Astrocyte (in vitro differentiated cells and primary cell): ENCODE data around the gene AANAT. TPM values are rescaled to one million over a fixed set of nuclear protein-coding genes. Genes with fewer than 3 reads are reported as not detected.
A peak's percentile ranks its signal among the peaks of the same experiment; 100 is the strongest.

Experiments used
- DNase-seq: peaks from one replicate; pipeline ENCODE4 v3.0.0-alpha.2; 2010; ENCODE audit warnings: low read depth
- FAIRE-seq: peaks from 2 replicates; lab custom pipeline; 2011; peaks lifted over from hg19 to GRCh38; lab: Jason Lieb, UNC
- H2AFZ ChIP-seq: 2 replicates; pipeline ENCODE4 v1.6.0; 2012; ENCODE audit warnings: low read depth, low read length, inconsistent platforms
- H3K27ac ChIP-seq: 2 replicates; pipeline ENCODE4 v1.5.1; 2011; ENCODE audit warnings: low read depth, low read length, inconsistent platforms
- H3K27me3 ChIP-seq: 2 replicates; pipeline ENCODE4 v1.6.0; 2011; ENCODE audit warnings: low read length, inconsistent platforms; ENCODE audit not compliant: insufficient read depth
- H3K36me3 ChIP-seq: 2 replicates; pipeline ENCODE4 v1.5.1; 2011; ENCODE audit warnings: low read length, inconsistent platforms; ENCODE audit not compliant: insufficient read depth
- H3K4me1 ChIP-seq: 2 replicates; pipeline ENCODE4 v1.5.1; 2011; ENCODE audit warnings: low read length, inconsistent platforms; ENCODE audit not compliant: insufficient read depth
- H3K4me2 ChIP-seq: 2 replicates; pipeline ENCODE4 v1.6.0; 2012; ENCODE audit warnings: low read length, inconsistent platforms
- H3K4me3 ChIP-seq: 2 replicates; pipeline ENCODE4 v1.5.1; 2011; ENCODE audit warnings: low read depth, mild to moderate bottlenecking, low read length, inconsistent platforms; ENCODE audit not compliant: insufficient read depth
- H3K79me2 ChIP-seq: 2 replicates; pipeline ENCODE4 v1.6.0; 2012; ENCODE audit warnings: mild to moderate bottlenecking, low read length, inconsistent platforms; ENCODE audit not compliant: insufficient read depth
- H3K9ac ChIP-seq: 2 replicates; pipeline ENCODE4 v1.6.0; 2012; ENCODE audit warnings: mild to moderate bottlenecking, low read length, inconsistent platforms
- H3K9me3 ChIP-seq: 2 replicates; pipeline ENCODE4 v1.5.1; 2012; ENCODE audit warnings: low read depth, mild to moderate bottlenecking, low read length, inconsistent platforms; ENCODE audit not compliant: insufficient read depth
- H4K20me1 ChIP-seq: 2 replicates; pipeline ENCODE4 v1.6.0; 2012; ENCODE audit warnings: low read length, inconsistent platforms; ENCODE audit not compliant: insufficient read depth
- H3K27ac Mint-ChIP-seq: one replicate; pipeline ENCODE4 v1.8.0; 2021; ENCODE audit warnings: mild to moderate bottlenecking, mixed read lengths; ENCODE audit not compliant: unreplicated experiment
- H3K27me3 Mint-ChIP-seq: one replicate; pipeline ENCODE4 v1.8.0; 2021; ENCODE audit warnings: low read depth, mixed read lengths; ENCODE audit not compliant: unreplicated experiment
- H3K36me3 Mint-ChIP-seq: one replicate; pipeline ENCODE4 v1.8.0; 2021; ENCODE audit warnings: low read depth, mixed read lengths; ENCODE audit not compliant: unreplicated experiment
- H3K4me1 Mint-ChIP-seq: one replicate; pipeline ENCODE4 v1.8.0; 2021; ENCODE audit warnings: low read depth, mixed read lengths; ENCODE audit not compliant: unreplicated experiment
- H3K4me3 Mint-ChIP-seq: one replicate; pipeline ENCODE4 v1.8.0; 2021; ENCODE audit warnings: mild to moderate bottlenecking, moderate library complexity, mixed read lengths; ENCODE audit not compliant: unreplicated experiment
- H3K9me3 Mint-ChIP-seq: one replicate; pipeline ENCODE4 v1.8.0; 2021; ENCODE audit warnings: mild to moderate bottlenecking, mixed read lengths; ENCODE audit not compliant: unreplicated experiment
- CTCF ChIP-seq: IDR thresholded peaks from 2 replicates; pipeline ENCODE4 v1.5.1; 2011; ENCODE audit warnings: low read depth, mild to moderate bottlenecking, inconsistent platforms, low read length, moderate library complexity; ENCODE audit not compliant: insufficient read depth
- EZH2 ChIP-seq: IDR thresholded peaks from 2 replicates; pipeline ENCODE4 v1.6.1; 2012; ENCODE audit warnings: mild to moderate bottlenecking, low read length, inconsistent platforms; ENCODE audit not compliant: insufficient read depth
- total RNA-seq: library from RNA; stranded (reverse); gene quantifications from 2 replicates; pipeline ENCODE4 v1.2.1, GENCODE V29; 2021

AANAT gene
- total RNA-seq, 1 donor from 2014 or later, result not detected

GRCh38 chr17:76447931-76448652 is 19.3 kb upstream of the AANAT start:
- Histone ChIP-seq H3K27ac (no peak overlapping the region), H3K4me2 (peak overlapping the region; percentile 78), H3K9me3 (no peaks in the 10 kb centered on the region), H3K9ac (peak overlapping the region; percentile 6), H3K79me2 (peaks cover 95% of the 10 kb centered on the region), H3K4me1 (peaks cover 61% of the 10 kb centered on the region), H3K27me3 (no peaks in the 10 kb centered on the region), H3K36me3 (no peaks in the 10 kb centered on the region), H2AFZ (no peak overlapping the region), H4K20me1 (peaks cover 89% of the 10 kb centered on the region), H3K4me3 (no peak overlapping the region)
- no peak for FAIRE-seq
- no peak for TF ChIP-seq CTCF
- no peak for TF ChIP-seq EZH2
- no peaks in the 10 kb centered on the region for H3K9me3 Mint-ChIP-seq
- peak; percentile 34 for DNase-seq
- peaks cover 2% of the 10 kb centered on the region for H3K36me3 Mint-ChIP-seq
- no peak overlapping the region for H3K27ac Mint-ChIP-seq
- peak overlapping the region; percentile 28 for H3K4me3 Mint-ChIP-seq
- peaks cover 63% of the 10 kb centered on the region for H3K4me1 Mint-ChIP-seq
- H3K27me3 Mint-ChIP-seq, result no peaks in the 10 kb centered on the region

DNA sequence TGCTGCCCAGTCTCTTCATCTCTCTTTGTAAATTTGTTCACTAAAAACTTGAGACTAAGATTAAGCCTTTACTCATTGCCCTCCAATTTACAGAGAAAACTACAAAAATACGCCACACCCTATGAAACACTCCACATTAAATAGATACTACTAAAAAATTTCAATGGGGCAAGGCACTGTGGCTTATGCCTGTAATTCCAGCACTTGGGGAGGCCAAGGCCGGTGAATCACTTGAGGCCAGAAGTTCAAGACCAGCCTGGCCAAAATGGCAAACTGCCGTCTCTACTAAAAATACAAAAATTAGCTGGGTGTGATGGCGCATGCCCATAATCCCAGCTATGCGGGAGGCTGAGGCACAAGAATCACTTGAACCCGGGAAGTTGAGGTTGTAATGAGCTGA is 18.3 kb upstream of the AANAT start:
- Mint-ChIP-seq H3K36me3 (peaks cover 2% of the 10 kb centered on the region), H3K4me1 (peaks cover 58% of the 10 kb centered on the region), H3K4me3 (peak overlapping the region; percentile 64), H3K27me3 (no peaks in the 10 kb centered on the region), H3K9me3 (no peaks in the 10 kb centered on the region), H3K27ac (peak overlapping the region; percentile 12)
- no peak overlapping the region for H3K27ac ChIP-seq
- no peak overlapping the region for H3K9ac ChIP-seq
- H3K4me1 ChIP-seq, result peaks cover 59% of the 10 kb centered on the region
- TF ChIP-seq EZH2 (no peak), CTCF (no peak)
- no peak overlapping the region for H3K4me3 ChIP-seq
- no peaks in the 10 kb centered on the region for H3K36me3 ChIP-seq
- H3K27me3 ChIP-seq, result no peaks in the 10 kb centered on the region
- H3K9me3 ChIP-seq, result no peaks in the 10 kb centered on the region
- H3K79me2 ChIP-seq, result peaks cover 85% of the 10 kb centered on the region
- peaks cover 81% of the 10 kb centered on the region for H4K20me1 ChIP-seq
- no peak for FAIRE-seq
- no peak overlapping the region for H2AFZ ChIP-seq
- peak overlapping the region; percentile 78 for H3K4me2 ChIP-seq
- DNase-seq, result no peak

- H3K4me1 ChIP-seq, result peaks cover 36% of the 10 kb centered on the region
- Mint-ChIP-seq H3K27me3 (peaks cover 3% of the 10 kb centered on the region), H3K9me3 (no peaks in the 10 kb centered on the region), H3K27ac (peak overlapping the region; percentile 85), H3K4me1 (peaks cover 34% of the 10 kb centered on the region), H3K4me3 (peak overlapping the region; percentile 97), H3K36me3 (peaks cover 2% of the 10 kb centered on the region)
- H3K4me3 ChIP-seq, result peak overlapping the region; percentile 83
- peaks cover 62% of the 10 kb centered on the region for H3K79me2 ChIP-seq
- no peaks in the 10 kb centered on the region for H3K27me3 ChIP-seq
- DNase-seq (no peak), FAIRE-seq (no peak)
- no peak for TF ChIP-seq CTCF
- no peak for TF ChIP-seq EZH2
- peak overlapping the region; percentile 95 for H3K4me2 ChIP-seq
- H2AFZ ChIP-seq, result no peak overlapping the region
- no peak overlapping the region for H3K27ac ChIP-seq
- H3K36me3 ChIP-seq, result no peaks in the 10 kb centered on the region
- H3K9me3 ChIP-seq, result no peaks in the 10 kb centered on the region
- H3K9ac ChIP-seq, result peak overlapping the region; percentile 93
- peaks cover 57% of the 10 kb centered on the region for H4K20me1 ChIP-seq
Measured at GRCh38 chr17:76451506-76451905, 15.9 kb upstream of the AANAT start.
